ENCODE results near the gene GPHN. TPM values are rescaled to one million over a fixed set of nuclear protein-coding genes. Genes with fewer than 3 reads are reported as not detected.

The GPHN gene
- total and polyA plus RNA-seq, 2 donors (not counting 3 experiments of a cell fraction or from before 2014, with no cell fraction given), result 5.1 to 23.2 TPM

- Histone ChIP-seq H3K9ac (replicated peaks; ENCODE audit: extremely low read depth, insufficient read depth, low read length) (no peak overlapping the region), H3K9me3 (replicated peaks; ENCODE audit: control insufficient read depth, insufficient read depth, low read length) (no peaks in the 10 kb centered on the region), H4K20me1 (replicated peaks; ENCODE audit: control insufficient read depth, extremely low read depth, insufficient read depth, low read length) (no peaks in the 10 kb centered on the region), H3K79me2 (ENCODE audit: control insufficient read depth, insufficient read depth, low read length) (no peaks in the 10 kb centered on the region), H3K36me3 (ENCODE audit: control insufficient read depth in 2 of 2, extremely low read depth in 1 of 2, insufficient read depth in 2 of 2, low read length in 2 of 2) (no peaks in the 10 kb centered on the region), H2AFZ (ENCODE audit: low read depth, low read length) (no peak overlapping the region), H3K4me3 (replicated peaks in 1 of 3; ENCODE audit: insufficient read depth in 1 of 3, low read depth in 1 of 3, low read length in 3 of 3) (no peak overlapping the region), H3K27me3 (ENCODE audit: control insufficient read depth in 2 of 2, insufficient read depth in 2 of 2, low read length in 2 of 2) (no peaks in the 10 kb centered on the region), H3K27ac (ENCODE audit: insufficient read depth, low read depth, low read length) (no peak overlapping the region), H3K4me2 (ENCODE audit: insufficient read depth, low read length) (no peak overlapping the region), H3K9me1 (replicated peaks; ENCODE audit: control insufficient read depth, extremely low read depth, insufficient read depth, low read length) (no peaks in the 10 kb centered on the region), H3K4me1 (ENCODE audit: control insufficient read depth, extremely low read depth, insufficient read depth, low read length) (no peaks in the 10 kb centered on the region)
- intact Hi-C loops (cut with micrococcal nuclease), result no loop called here
- FAIRE-seq, result no peak
- TF ChIP-seq POLR2AphosphoS5 (IDR thresholded peaks at IDR 0.05; ENCODE audit: insufficient read depth, low read depth, low read length) (no peak), CTCF (IDR thresholded peaks at IDR 0.05; ENCODE audit: extremely low read depth in 1 of 2, insufficient read depth in 1 of 2, low read depth in 1 of 2, low read length in 2 of 2) (no peak), JUN (IDR thresholded peaks at IDR 0.05; ENCODE audit: borderline replicate concordance, insufficient read depth, insufficient read length, low read depth) (no peak), MYC (IDR thresholded peaks at IDR 0.05; ENCODE audit: low read depth, low read length) (no peak), POLR2A (IDR thresholded peaks at IDR 0.05; ENCODE audit: low read depth, low read length) (no peak), GATA2 (IDR thresholded peaks at IDR 0.05; ENCODE audit: insufficient read depth, insufficient read length, low read depth, low read length) (no peak)
- dilution Hi-C loops (cut with MboI; ENCODE audit: extremely low pct_ligation_motif_present, low sequenced_read_pairs), result no loop called here
- no TSS peak for BruUV-seq (replicated peaks)
- ChIA-PET POLR2A (no interaction called here), CTCF (interaction anchor here (1.0 to 2.1 kb wide), 5 partner anchors 9 to 22 kb away, joined by 3 to 7 read pairs (median 4); partner anchors contain the start of gene CCDC196)
- peak; percentile 70 for DNase-seq (ENCODE audit: low read depth, low spot score)
These were observed 31.0 kb upstream of the GPHN start for GRCh38 chr14:66476964-66477363.

DNA sequence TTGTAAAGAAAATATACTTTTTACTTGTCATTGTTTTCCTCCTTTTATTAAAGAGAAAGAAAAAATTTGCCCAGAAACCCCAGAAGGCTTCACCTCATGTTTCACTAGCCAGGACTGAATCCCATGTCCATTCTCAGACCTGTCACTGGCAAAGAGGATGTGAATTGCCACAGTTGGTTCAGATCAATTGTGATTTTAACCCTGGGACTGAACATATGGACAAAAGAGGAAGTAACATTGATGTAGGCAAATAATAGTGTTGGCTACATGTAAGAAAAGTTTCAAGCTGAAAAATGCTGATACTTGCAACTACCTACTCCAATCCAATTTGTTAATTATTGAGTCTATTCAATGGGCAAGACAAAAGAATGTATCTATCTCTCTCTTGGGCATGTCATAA is 30.4 kb upstream of the GPHN start:
- Histone ChIP-seq H3K9ac (replicated peaks; ENCODE audit: extremely low read depth, insufficient read depth, low read length) (no peak overlapping the region), H2AFZ (ENCODE audit: low read depth, low read length) (peak overlapping the region; percentile 26), H3K9me1 (replicated peaks; ENCODE audit: control insufficient read depth, extremely low read depth, insufficient read depth, low read length) (no peaks in the 10 kb centered on the region), H3K79me2 (ENCODE audit: control insufficient read depth, insufficient read depth, low read length) (no peaks in the 10 kb centered on the region), H3K27ac (ENCODE audit: insufficient read depth, low read depth, low read length) (no peak overlapping the region), H3K27me3 (ENCODE audit: control insufficient read depth in 2 of 2, insufficient read depth in 2 of 2, low read length in 2 of 2) (no peaks in the 10 kb centered on the region), H3K9me3 (replicated peaks; ENCODE audit: control insufficient read depth, insufficient read depth, low read length) (no peaks in the 10 kb centered on the region), H3K4me3 (replicated peaks in 1 of 3; ENCODE audit: insufficient read depth in 1 of 3, low read depth in 1 of 3, low read length in 3 of 3) (no peak overlapping the region), H3K4me1 (ENCODE audit: control insufficient read depth, extremely low read depth, insufficient read depth, low read length) (no peaks in the 10 kb centered on the region), H3K4me2 (ENCODE audit: insufficient read depth, low read length) (no peak overlapping the region), H4K20me1 (replicated peaks; ENCODE audit: control insufficient read depth, extremely low read depth, insufficient read depth, low read length) (no peaks in the 10 kb centered on the region), H3K36me3 (ENCODE audit: control insufficient read depth in 2 of 2, extremely low read depth in 1 of 2, insufficient read depth in 2 of 2, low read length in 2 of 2) (no peaks in the 10 kb centered on the region)
- intact Hi-C loops (cut with micrococcal nuclease), result no loop called here
- BruUV-seq (replicated peaks), result no TSS peak
- dilution Hi-C loops (cut with MboI; ENCODE audit: extremely low pct_ligation_motif_present, low sequenced_read_pairs), result no loop called here
- FAIRE-seq (no peak), DNase-seq (ENCODE audit: low read depth, low spot score) (no peak)
- POLR2A ChIA-PET, result no interaction called here
- CTCF ChIA-PET, result interaction anchor here (1.0 to 2.1 kb wide), 4 partner anchors 9 to 21 kb away, joined by 3 to 7 read pairs (median 4); partner anchors contain the start of gene CCDC196
- no peak for TF ChIP-seq MAX (IDR thresholded peaks at IDR 0.05; ENCODE audit: insufficient read depth, insufficient read length)
